Astrocyte of the cerebellum (primary cell): ENCODE results near the gene HSP90AA1.
"Not testable (repeated sequence)": the region's sequence is repeated elsewhere in the genome, so short reads cannot be mapped to it uniquely, and the experiment has no call there.

Experiments
- DNase-seq: peaks from one replicate; pipeline ENCODE4 v3.0.0-alpha.2; 2011; ENCODE audit warnings: low read depth
- H3K4me3 ChIP-seq: 2 replicates; pipeline ENCODE4 v1.5.1; 2011; ENCODE audit warnings: mild to moderate bottlenecking, low read depth, low read length, moderate library complexity
- CTCF ChIP-seq: IDR thresholded peaks from 2 replicates; pipeline ENCODE4 v1.5.1; 2012; ENCODE audit warnings: low read length, low read depth, moderate library complexity, mild to moderate bottlenecking; ENCODE audit errors: missing control alignments
- in situ Hi-C: cut with HindIII; loops from 2 replicates; pipeline ENCODE4 v1.10.0; 2017; ENCODE audit warnings: low sequenced_read_pairs

HSP90AA1 gene

GRCh38 chr14:102086972-102087761 lies at the start of gene HSP90AA1:
Gene HSP90AA1 (minus strand): TSS chr14:102087044. CDS start chr14:102086378, 666 bp downstream.
- peak; percentile 63 for DNase-seq
- peak within 1 kb of the TSS; percentile 73 for H3K4me3 ChIP-seq
- in situ Hi-C loops = loop anchor here (25.0 kb wide), 1 partner anchor 225 kb away; the partner anchor contains the start of genes MOK and ZNF839
- peak; percentile 11 for TF ChIP-seq CTCF

- in situ Hi-C loops, H3K4me3 ChIP-seq, DNase-seq: not testable (repeated sequence)
Measured at GRCh38 chr14:102135456-102135855, 48.6 kb upstream of the HSP90AA1 start.

GRCh38 chr14:102134719-102135118 lies 47.9 kb upstream of the HSP90AA1 start:
- in situ Hi-C loops, H3K4me3 ChIP-seq, DNase-seq: not testable (repeated sequence)

GRCh38 chr14:102134021-102134420 lies 47.2 kb upstream of the HSP90AA1 start:
- H3K4me3 ChIP-seq, DNase-seq, in situ Hi-C loops: not testable (repeated sequence)

- no peak for DNase-seq
- TF ChIP-seq CTCF = no peak
- H3K4me3 ChIP-seq = no peak overlapping the region
- in situ Hi-C loops = no loop called here
Measured at GRCh38 chr14:102131741-102132140, 44.9 kb upstream of the HSP90AA1 start.

GRCh38 chr14:102126807-102127455 lies 40.1 kb upstream of the HSP90AA1 start:
- in situ Hi-C loops = no loop called here
- DNase-seq = no peak
- TF ChIP-seq CTCF = no peak
- H3K4me3 ChIP-seq = no peak overlapping the region

- H3K4me3 ChIP-seq = no peak overlapping the region
- TF ChIP-seq CTCF = no peak
- DNase-seq = no peak
- in situ Hi-C loops = no loop called here
Measured at GRCh38 chr14:102125546-102125945, 38.7 kb upstream of the HSP90AA1 start.

- no peak for DNase-seq
- in situ Hi-C loops = no loop called here
- H3K4me3 ChIP-seq = no peak overlapping the region
- TF ChIP-seq CTCF = no peak
Measured at GRCh38 chr14:102124419-102124818, 37.6 kb upstream of the HSP90AA1 start.
